SK-N-SH (cell line): ENCODE results near the gene NBPF4.

Source experiments
- CTCF ChIP-seq: fragments of 200-600 bp; sonication (generic); IDR thresholded peaks from 2 replicates; pipeline ENCODE4 v1.6.1; 2017; ENCODE audit warnings: antibody characterized with exemption, mild to moderate bottlenecking, moderate library complexity
- EP300 ChIP-seq, 2 experiments: IDR thresholded peaks; 2 replicates each; pipeline versions ENCODE4 v1.4.0 to v1.6.1; 2012; ENCODE audit warnings: borderline replicate concordance in 1 of 2, low read depth in 1 of 2, low read length in 1 of 2
- EZH2phosphoT487 ChIP-seq: fragments of 200-600 bp; sonication (generic); IDR thresholded peaks from 2 replicates; pipeline ENCODE4 v1.6.1; 2017; ENCODE audit warnings: low read depth, mixed run types, mild to moderate bottlenecking, antibody characterized with exemption, moderate library complexity, borderline replicate concordance
- FOXJ3 ChIP-seq: sonication (generic); formaldehyde crosslinking; IDR thresholded peaks from 2 replicates; pipeline ENCODE4 v1.5.1; 2020; ENCODE audit warnings: mild to moderate bottlenecking, missing genetic modification reagents
- NFIC ChIP-seq: IDR thresholded peaks from 2 replicates; pipeline ENCODE4 v1.4.0; 2012; ENCODE audit warnings: borderline replicate concordance
- PBX3 ChIP-seq: IDR thresholded peaks from 2 replicates; pipeline ENCODE4; 2012
- POLR2AphosphoS5 ChIP-seq: IDR thresholded peaks from 2 replicates; pipeline ENCODE4 v1.6.1; 2012; ENCODE audit warnings: low read depth, low read length
- REST ChIP-seq: IDR thresholded peaks from 2 replicates; pipeline ENCODE4 v1.6.1; 2012; ENCODE audit warnings: mild to moderate bottlenecking, low read depth, low read length, moderate library complexity
- RFX5 ChIP-seq: IDR thresholded peaks from 2 replicates; pipeline ENCODE4 v1.6.1; 2012; ENCODE audit warnings: mild to moderate bottlenecking, improper control_type of control experiment, low read length
- USF2 ChIP-seq: fragments of 150-350 bp; IDR thresholded peaks from 2 replicates; pipeline ENCODE4 v1.6.1; 2017; ENCODE audit warnings: antibody characterized with exemption, low read length, low read depth, borderline replicate concordance

GRCh38 chr1:108179018-108179417, 64.9 kb downstream of the NBPF4 start:
- TF ChIP-seq CTCF (no peak), FOXJ3 (CRISPR knock-in tag) (no peak), PBX3 (no peak), NFIC (no peak), USF2 (no peak), POLR2AphosphoS5 (no peak), EZH2phosphoT487 (no peak), EP300 (IDR thresholded peaks at IDR 0.05; ENCODE audit: borderline replicate concordance in 1 of 2, low read depth in 1 of 2, low read length in 1 of 2) (no peak), REST (no peak), RFX5 (no peak)
